ENCODE results near the gene SLAMF7.

DNA sequence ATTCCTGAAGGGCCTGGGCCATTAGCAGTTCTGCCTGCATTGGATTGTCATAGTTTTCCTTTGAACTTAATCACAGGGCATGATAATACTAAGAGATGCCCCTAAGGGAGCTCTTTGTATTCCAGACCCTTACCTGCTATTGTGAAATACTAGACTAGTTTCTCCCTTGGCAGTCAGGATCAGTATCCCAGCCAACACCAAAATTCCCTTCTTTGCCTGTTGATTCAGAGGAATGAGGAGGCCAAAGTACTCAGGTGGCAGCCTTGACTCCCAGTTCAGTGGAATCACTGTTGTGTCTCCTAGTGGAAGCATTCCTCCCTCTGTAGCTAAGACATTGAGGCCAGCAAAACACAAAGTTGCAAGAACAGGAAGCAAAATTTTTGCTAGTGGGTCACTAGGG lies 20.7 kb downstream of the SLAMF7 start:
- TF ChIP-seq, protein P1, sequence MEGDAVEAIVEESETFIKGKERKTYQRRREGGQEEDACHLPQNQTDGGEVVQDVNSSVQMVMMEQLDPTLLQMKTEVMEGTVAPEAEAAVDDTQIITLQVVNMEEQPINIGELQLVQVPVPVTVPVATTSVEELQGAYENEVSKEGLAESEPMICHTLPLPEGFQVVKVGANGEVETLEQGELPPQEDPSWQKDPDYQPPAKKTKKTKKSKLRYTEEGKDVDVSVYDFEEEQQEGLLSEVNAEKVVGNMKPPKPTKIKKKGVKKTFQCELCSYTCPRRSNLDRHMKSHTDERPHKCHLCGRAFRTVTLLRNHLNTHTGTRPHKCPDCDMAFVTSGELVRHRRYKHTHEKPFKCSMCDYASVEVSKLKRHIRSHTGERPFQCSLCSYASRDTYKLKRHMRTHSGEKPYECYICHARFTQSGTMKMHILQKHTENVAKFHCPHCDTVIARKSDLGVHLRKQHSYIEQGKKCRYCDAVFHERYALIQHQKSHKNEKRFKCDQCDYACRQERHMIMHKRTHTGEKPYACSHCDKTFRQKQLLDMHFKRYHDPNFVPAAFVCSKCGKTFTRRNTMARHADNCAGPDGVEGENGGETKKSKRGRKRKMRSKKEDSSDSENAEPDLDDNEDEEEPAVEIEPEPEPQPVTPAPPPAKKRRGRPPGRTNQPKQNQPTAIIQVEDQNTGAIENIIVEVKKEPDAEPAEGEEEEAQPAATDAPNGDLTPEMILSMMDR (IDR thresholded peaks at IDR 0.05): no peak
- TF ChIP-seq RFX5 (IDR thresholded peaks at IDR 0.05): no peak
- TF ChIP-seq POLR2A (IDR thresholded peaks at IDR 0.05; ENCODE audit: low read length): no peak
- no peak for TF ChIP-seq RCOR1 (IDR thresholded peaks at IDR 0.05; ENCODE audit: low read depth, low read length)
- no peak for TF ChIP-seq HDAC2 (IDR thresholded peaks at IDR 0.05)

Data from A549 (cell line).